NOMO-1 (cell line): ENCODE results near the gene NLRC5.
"Not testable (repeated sequence)": the region's sequence is repeated elsewhere in the genome, so short reads cannot be mapped to it uniquely, and the experiment has no call there.

Source experiments
- DNase-seq, 2 experiments: peaks; one replicate each; lab custom pipeline; 2025; ENCODE audit not compliant: unreplicated experiment in 2 of 2; lab: John Stamatoyannopoulos, UW

Gene NLRC5

GRCh38 chr16:57069053-57069452, 79.7 kb downstream of the NLRC5 start:
- DNase-seq: peak in 1 of 2 experiments; percentile 14

GRCh38 chr16:57069635-57070370, 80.4 kb downstream of the NLRC5 start:
- peak; percentile 55 to 81 for DNase-seq

- no peak for DNase-seq
Observed at GRCh38 chr16:57070424-57070823, 81.1 kb downstream of the NLRC5 start.

GRCh38 chr16:57071081-57071732, 81.8 kb downstream of the NLRC5 start:
- DNase-seq: not testable (repeated sequence)

- no peak for DNase-seq
Observed at GRCh38 chr16:57071831-57072582, 82.7 kb downstream of the NLRC5 start.

GRCh38 chr16:57072616-57073275, 83.4 kb downstream of the NLRC5 start:
- DNase-seq: no peak

- DNase-seq: no peak
Observed at GRCh38 chr16:57077714-57078113, 88.4 kb downstream of the NLRC5 start.

GRCh38 chr16:57081744-57082143, 92.4 kb downstream of the NLRC5 start:
- no peak for DNase-seq

GRCh38 chr16:57082664-57083063, 93.3 kb downstream of the NLRC5 start:
- DNase-seq: no peak

GRCh38 chr16:57083485-57084126, 94.2 kb downstream of the NLRC5 start:
- no peak for DNase-seq

- DNase-seq: peak; percentile 73 to 74
Observed at GRCh38 chr16:57084257-57084770, 95.0 kb downstream of the NLRC5 start.

GRCh38 chr16:57084996-57085395, 95.6 kb downstream of the NLRC5 start:
- peak; percentile 81 to 90 for DNase-seq

- no peak for DNase-seq
Observed at GRCh38 chr16:57087003-57087402, 97.6 kb downstream of the NLRC5 start.

- no peak for DNase-seq
Observed at GRCh38 chr16:57089406-57089805, 100.0 kb downstream of the NLRC5 start.

- peak in 1 of 2 experiments; percentile 34 for DNase-seq
Observed at GRCh38 chr16:57091200-57091974, 102.0 kb downstream of the NLRC5 start.

GRCh38 chr16:57091975-57092785, 102.8 kb downstream of the NLRC5 start, which contains the start of gene CPNE2:
CPNE2 (plus strand) TSS chr16:57092583; CDS start chr16:57110743, 18,160 bp downstream.
- peak; percentile 29 to 67 for DNase-seq

- peak in 1 of 2 experiments; percentile 21 for DNase-seq
Observed at GRCh38 chr16:57092786-57093411, 103.5 kb downstream of the NLRC5 start.
